Posterior vena cava (tissue), 2 donors: ENCODE measurements around the gene SMIM17. TPM values are rescaled to one million over a fixed set of nuclear protein-coding genes. Genes with fewer than 3 reads are reported as not detected.

ENCODE experiments used
- DNase-seq: peaks from one replicate; pipeline ENCODE4 v3.0.0-alpha.2; 2020; ENCODE audit warnings: low spot score
- intact Hi-C, 2 donors: fragments of 100-400 bp; cut with DNase I; formaldehyde crosslinking; loops; one replicate each; pipeline versions ENCODE4 v1.14.1 to v1.14.2; 2022 to 2023
- total RNA-seq, 2 donors: library from RNA; stranded (reverse); fragmentation: NEBNext Ultra II Directional; extraction: Animal tissue kit (Norgen Biotek cat#: 25700); gene quantifications; one replicate each; pipeline ENCODE4 v1.2.1, GENCODE V29; 2021
- donor health status: DM: yes; HTN: yes; CAD: no.
- donor health status: DM: yes; HTN: yes; CAD: no.

The SMIM17 gene
- total RNA-seq, 2 donors from 2014 or later, result 0.71 to 0.74 TPM

DNA sequence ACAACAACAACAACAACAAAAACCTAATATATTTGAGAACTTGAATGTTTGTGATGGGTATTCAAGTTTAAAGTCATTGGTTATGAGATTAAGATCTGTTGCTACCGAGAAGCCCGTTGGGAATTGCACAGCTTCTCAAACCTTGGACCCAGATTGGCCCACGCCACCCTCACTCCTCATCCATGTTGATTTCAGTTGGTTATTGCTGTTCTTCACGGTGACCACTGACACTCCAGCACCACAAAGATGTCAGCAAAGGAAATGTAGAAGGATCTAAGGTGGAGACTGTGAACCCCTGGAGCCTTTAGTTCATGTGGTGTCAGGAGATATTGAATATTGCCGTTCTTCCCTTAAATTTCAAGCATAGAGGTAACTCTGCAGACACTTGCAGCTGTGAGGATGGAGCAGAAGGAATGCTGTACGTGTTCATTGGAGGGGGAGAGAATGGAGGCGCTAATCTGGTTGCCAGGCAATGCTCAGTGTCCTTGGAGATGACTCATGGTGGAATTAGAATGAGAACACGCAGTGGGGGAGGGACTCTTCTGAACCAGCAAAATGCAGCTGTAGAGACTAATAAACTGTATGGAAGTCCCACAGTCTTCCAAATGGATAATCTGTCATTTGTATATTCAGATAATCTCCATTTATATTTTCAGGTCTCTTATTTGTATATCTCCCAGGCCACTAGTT is 49.4 kb downstream of the SMIM17 start:
- no peak for DNase-seq
- intact Hi-C loops, result no loop called here

DNA sequence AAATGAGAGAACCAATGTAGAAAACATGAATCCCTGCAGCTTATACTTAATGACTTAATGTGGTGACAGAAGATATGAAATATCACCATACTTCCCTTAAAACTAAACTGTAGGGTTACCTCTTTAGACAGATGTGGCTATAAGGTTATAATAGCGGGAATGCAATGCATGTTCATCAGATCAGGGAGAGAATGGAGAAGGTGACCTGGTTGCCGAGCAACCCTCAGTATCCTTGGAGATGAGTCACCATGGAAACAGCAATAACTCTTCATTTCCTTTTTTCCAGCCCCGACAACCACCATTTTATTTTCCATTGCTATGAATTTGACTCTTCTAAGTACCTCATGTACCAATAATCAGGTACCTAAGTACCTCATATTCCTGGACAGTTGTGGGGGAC is 56.6 kb downstream of the SMIM17 start:
- no peak for DNase-seq
- intact Hi-C loops, result no loop called here

DNA sequence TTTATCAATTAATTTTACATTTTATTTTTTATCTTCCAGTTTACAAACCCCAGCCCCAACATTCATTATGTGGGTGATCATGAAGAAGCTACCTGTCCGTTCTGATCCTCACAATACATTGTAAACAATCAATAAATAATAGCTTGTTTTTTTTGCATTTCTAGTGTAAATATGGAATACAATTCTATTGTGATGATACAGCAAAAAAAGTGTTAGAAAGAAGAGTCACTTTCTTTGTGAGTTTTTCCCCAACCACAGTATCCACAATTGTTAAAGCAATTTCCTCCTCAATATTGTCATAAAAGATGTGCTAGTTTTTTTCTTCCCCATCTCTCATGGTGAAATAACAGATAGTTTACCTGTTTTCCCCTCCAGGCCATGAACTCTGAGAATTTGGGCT is 58.9 kb downstream of the SMIM17 start:
- DNase-seq, result no peak
- intact Hi-C loops, result no loop called here

DNA sequence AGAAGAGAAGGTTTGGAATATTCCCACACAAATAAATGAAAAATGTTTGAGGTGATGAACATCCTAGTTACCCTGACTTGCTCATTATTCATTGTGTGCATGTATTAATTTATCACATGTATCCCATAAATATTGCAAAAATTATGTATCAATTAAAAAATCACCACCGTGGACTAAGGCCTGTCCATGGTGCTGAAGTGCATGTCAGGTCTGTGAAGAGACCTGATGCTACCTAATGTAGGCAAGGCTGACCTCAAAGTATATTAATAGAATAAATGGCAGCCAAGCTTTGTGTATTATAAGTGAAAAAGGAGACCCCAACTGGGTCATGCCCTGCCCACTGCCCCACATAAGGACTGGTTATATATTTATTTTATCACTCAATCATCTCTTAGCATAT is 63.0 kb downstream of the SMIM17 start:
- intact Hi-C loops, result no loop called here

More for the DNA sequence above, 63.0 kb downstream of the SMIM17 start:
- DNase-seq, result no peak

Other genes with a start within 250 kb of the SMIM17 start
- 1 to 10 TPM; 3.0 to 3.7 TPM for gene ZNF582, start 249.6 kb upstream of the SMIM17 start, total RNA-seq
- 10 to 100 TPM in 1 of 2 donors, 1 to 10 TPM in 1; 9.6 to 10.8 TPM for gene ZNF583, start 238.8 kb upstream of the SMIM17 start, total RNA-seq
- gene ZNF667, start 165.8 kb upstream of the SMIM17 start, total RNA-seq, result 1 to 10 TPM; 3.8 to 4.0 TPM
- 1 to 10 TPM; 7.7 to 9.4 TPM for gene ZNF471, start 135.3 kb upstream of the SMIM17 start, total RNA-seq
- gene ZFP28, start 104.2 kb upstream of the SMIM17 start, total RNA-seq, result 10 to 100 TPM in 1 of 2 donors, 1 to 10 TPM in 1; 9.3 to 11.9 TPM
- gene ZNF470, start 75.7 kb upstream of the SMIM17 start, total RNA-seq, result 1 to 10 TPM; 6.6 to 8.2 TPM
- gene ZNF71, start 47.9 kb upstream of the SMIM17 start, total RNA-seq, result 10 to 100 TPM in 1 of 2 donors, 1 to 10 TPM in 1; 8.4 to 11.1 TPM
- gene ZNF835, start 28.6 kb downstream of the SMIM17 start, total RNA-seq, result 1 to 10 TPM; 1.7 to 2.0 TPM
- 10 to 100 TPM in 1 of 2 donors, 1 to 10 TPM in 1; 9.9 to 11.6 TPM for gene PEG3, start 197.6 kb downstream of the SMIM17 start, total RNA-seq
- gene ZIM2, start 197.6 kb downstream of the SMIM17 start, total RNA-seq, result 1 to 10 TPM in 1 of 2 donors, under 1 TPM in 1; 0.33 to 1.1 TPM